Suppressor macrophage treated with lipopolysaccharide for 1 hour (primary cell): ENCODE data around the gene MRM2.
A peak's percentile ranks its signal among the peaks of the same experiment; 100 is the strongest.

ENCODE experiments used
- DNase-seq, 3 donors: peaks; one replicate each; pipeline ENCODE4 v3.0.0-alpha.2; 2020 to 2022

Gene MRM2

GRCh38 chr7:2245883-2246675 lies 4.1 kb upstream of the MRM2 start:
- peak; percentile 43 to 61 (median 45) for DNase-seq

- DNase-seq: peak in 1 of 3 donors; percentile 17
Measured at GRCh38 chr7:2244404-2244995, 2.5 kb upstream of the MRM2 start.

GRCh38 chr7:2243458-2243857 lies 1.5 kb upstream of the MRM2 start:
- DNase-seq: no peak

GRCh38 chr7:2242541-2243429 lies 780 bp upstream of the MRM2 start:
- peak; percentile 36 to 55 (median 49) for DNase-seq

GRCh38 chr7:2239242-2239641 lies 2.8 kb downstream of the MRM2 start:
- DNase-seq: no peak

- peak; percentile 91 to 95 (median 93) for DNase-seq
Measured at GRCh38 chr7:2237109-2237602, 4.8 kb downstream of the MRM2 start.

GRCh38 chr7:2233926-2234325 lies 8.1 kb downstream of the MRM2 start:
- no peak for DNase-seq

- peak; percentile 95 to 97 (median 96) for DNase-seq
Measured at GRCh38 chr7:2232766-2233520, 9.1 kb downstream of the MRM2 start, which contains the start of gene MAD1L1. TSS of gene MAD1L1 (minus strand) at chr7:2232945. CDS start at chr7:2230133, 2,812 bp downstream.

- peak; percentile 28 to 53 (median 36) for DNase-seq
Measured at GRCh38 chr7:2231992-2232765, 9.8 kb downstream of the MRM2 start.

- DNase-seq: no peak
Measured at GRCh38 chr7:2230882-2231281, 11.1 kb downstream of the MRM2 start.

- no peak for DNase-seq
Measured at GRCh38 chr7:2230226-2230625, 11.8 kb downstream of the MRM2 start.

- no peak for DNase-seq
Measured at GRCh38 chr7:2229467-2229866, 12.5 kb downstream of the MRM2 start.

- no peak for DNase-seq
Measured at GRCh38 chr7:2228921-2229320, 13.1 kb downstream of the MRM2 start.

GRCh38 chr7:2227699-2228098 lies 14.3 kb downstream of the MRM2 start:
- no peak for DNase-seq

GRCh38 chr7:2225830-2226229 lies 16.2 kb downstream of the MRM2 start:
- no peak for DNase-seq

GRCh38 chr7:2225336-2225735 lies 16.7 kb downstream of the MRM2 start:
- DNase-seq: no peak

GRCh38 chr7:2224934-2225333 lies 17.1 kb downstream of the MRM2 start:
- DNase-seq: no peak

- no peak for DNase-seq
Measured at GRCh38 chr7:2224491-2224928, 17.5 kb downstream of the MRM2 start.

- DNase-seq: no peak
Measured at GRCh38 chr7:2223321-2223720, 18.7 kb downstream of the MRM2 start.

GRCh38 chr7:2222516-2222915 lies 19.5 kb downstream of the MRM2 start:
- DNase-seq: no peak

GRCh38 chr7:2220954-2221353 lies 21.1 kb downstream of the MRM2 start:
- DNase-seq: no peak

GRCh38 chr7:2220506-2220905 lies 21.5 kb downstream of the MRM2 start:
- DNase-seq: no peak
